Kidney (tissue), 14 donors: ENCODE results near the gene FETUB. TPM values are rescaled to one million over a fixed set of nuclear protein-coding genes. Genes with fewer than 3 reads are reported as not detected.

Source experiments
- DNase-seq, 5 donors: peaks; one replicate each; pipeline ENCODE4 v3.0.0-alpha.2; 2013 to 2020
- FAIRE-seq: peaks from 2 replicates; lab custom pipeline; 2012; peaks lifted over from hg19 to GRCh38; lab: Jason Lieb, UNC
- H3K27ac ChIP-seq, 2 donors: one replicate each; pipeline ENCODE4 v1.7.0; 2013; ENCODE audit warnings: low read depth in 2 of 2, low read length in 2 of 2, inconsistent platforms in 1 of 2
- H3K27me3 ChIP-seq: one replicate; pipeline ENCODE4 v1.7.1; 2013; ENCODE audit warnings: low read length, inconsistent platforms; ENCODE audit not compliant: control insufficient read depth, insufficient read depth
- H3K36me3 ChIP-seq, 3 donors: one replicate each; pipeline versions ENCODE4 v1.7.0 to v1.7.1; 2013; ENCODE audit warnings: low read length in 3 of 3, control low read depth in 1 of 3, inconsistent platforms in 1 of 3; ENCODE audit not compliant: insufficient read depth in 3 of 3, control insufficient read depth in 2 of 3
- H3K4me1 ChIP-seq, 3 donors: one replicate each; pipeline versions ENCODE4 v1.7.0 to v1.7.1; 2013; ENCODE audit warnings: low read length in 3 of 3, inconsistent platforms in 1 of 3, low read depth in 1 of 3; ENCODE audit not compliant: control insufficient read depth in 2 of 3, insufficient read depth in 2 of 3
- H3K4me3 ChIP-seq, 3 donors: one replicate each; pipeline versions ENCODE4 v1.7.0 to v1.8.1; 2013; ENCODE audit warnings: low read length in 3 of 3, control low read depth in 1 of 3, inconsistent platforms in 1 of 3
- H3K9ac ChIP-seq, 3 donors: one replicate each; pipeline versions ENCODE4 v1.7.0 to v1.7.1; 2013; ENCODE audit warnings: low read length in 3 of 3, control low read depth in 1 of 3, inconsistent platforms in 1 of 3
- H3K9me3 ChIP-seq, 3 donors: one replicate each; pipeline versions ENCODE4 v1.7.0 to v1.7.1; 2013; ENCODE audit warnings: low read length in 3 of 3, control low read depth in 1 of 3, inconsistent platforms in 1 of 3; ENCODE audit not compliant: control insufficient read depth in 2 of 3, insufficient read depth in 1 of 3
- CTCF ChIP-seq: IDR thresholded peaks from 3 replicates; pipeline ENCODE4 v1.5.1; 2012; ENCODE audit warnings: mild to moderate bottlenecking, moderate library complexity, borderline replicate concordance; ENCODE audit not compliant: insufficient read depth; ENCODE audit errors: extremely low read depth
- intact Hi-C: fragments of 100-400 bp; cut with DNase I; formaldehyde crosslinking; loops from one replicate; pipeline ENCODE4 v1.11.1; 2022
- polyA plus RNA-seq: library from polyadenylated mRNA; stranded (reverse); fragments of 350-450 nt; fragmentation: Illumina TruSeq; extraction: RNeasy Lipid Tissue Mini Kit (QIAGEN cat#74804); gene quantifications from one replicate; pipeline ENCODE4 v1.2.3, GENCODE V29; 2014; ENCODE audit warnings: low read depth, low replicate concordance; ENCODE audit not compliant: insufficient read depth
- total RNA-seq: library from RNA; stranded (reverse); fragmentation: NEBNext Ultra II Directional; extraction: Animal tissue kit (Norgen Biotek cat#: 25700); gene quantifications from one replicate; pipeline ENCODE4 v1.2.1, GENCODE V29; 2021
- donor health status: control.
- donor health status: control.
- donor health status: control.
- donor health status: control.
- donor health status: control.
- donor health status: DM: yes; HTN: yes; CAD: no.
- donor health status: Normal renal cell carcinoma (clear cell type).

Gene FETUB
- total and polyA plus RNA-seq, 2 donors from 2014 or later: not detected

- Histone ChIP-seq H3K4me3 (no peak overlapping the region), H3K4me1 (peaks cover 0 to 3% (median 0%) of the 10 kb centered on the region in 3 donors), H3K27me3 (no peaks in the 10 kb centered on the region), H3K27ac (no peak overlapping the region), H3K9ac (no peak overlapping the region), H3K9me3 (no peaks in the 10 kb centered on the region), H3K36me3 (no peaks in the 10 kb centered on the region)
- DNase-seq: no peak
- FAIRE-seq: no peak
- intact Hi-C loops: no loop called here
- no peak for TF ChIP-seq CTCF
Observed at GRCh38 chr3:186644683-186645082, 4.5 kb downstream of the FETUB start.

- H3K36me3 ChIP-seq: no peaks in the 10 kb centered on the region
- H3K4me3 ChIP-seq: no peak overlapping the region
- FAIRE-seq (no peak), DNase-seq (no peak)
- no peaks in the 10 kb centered on the region for H3K9me3 ChIP-seq
- H3K4me1 ChIP-seq: peaks cover 0 to 3% (median 0%) of the 10 kb centered on the region in 3 donors
- TF ChIP-seq CTCF: no peak
- no peak overlapping the region for H3K9ac ChIP-seq
- intact Hi-C loops: no loop called here
- no peaks in the 10 kb centered on the region for H3K27me3 ChIP-seq
- no peak overlapping the region for H3K27ac ChIP-seq
Observed at GRCh38 chr3:186646106-186646505, 5.9 kb downstream of the FETUB start.

DNA sequence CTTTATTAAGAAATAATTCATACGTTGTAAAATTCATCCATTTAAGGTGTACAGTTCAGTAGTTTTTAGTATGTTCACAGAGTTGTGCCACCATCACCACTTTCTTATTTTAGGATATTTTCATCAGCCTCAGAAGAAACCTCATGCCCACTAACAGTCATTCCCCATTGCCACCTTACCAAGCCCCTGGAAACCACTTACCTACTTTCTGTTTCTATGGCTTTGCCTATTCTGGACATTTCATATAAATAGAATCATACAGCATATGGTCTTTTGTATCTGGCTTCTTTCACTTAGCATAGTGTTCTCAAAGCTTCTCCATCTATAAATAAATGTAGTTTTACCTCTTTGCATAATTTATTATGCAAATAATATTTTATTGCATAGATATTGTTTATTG, 6.6 kb downstream of the FETUB start:
- H3K27me3 ChIP-seq: no peaks in the 10 kb centered on the region
- FAIRE-seq: no peak
- no peak overlapping the region for H3K27ac ChIP-seq
- H3K9ac ChIP-seq: no peak overlapping the region
- intact Hi-C loops: no loop called here
- no peaks in the 10 kb centered on the region for H3K36me3 ChIP-seq
- no peak for DNase-seq
- H3K4me3 ChIP-seq: no peak overlapping the region
- H3K4me1 ChIP-seq: peaks cover 0 to 2% (median 0%) of the 10 kb centered on the region in 3 donors
- no peaks in the 10 kb centered on the region for H3K9me3 ChIP-seq
- TF ChIP-seq CTCF: no peak

DNA sequence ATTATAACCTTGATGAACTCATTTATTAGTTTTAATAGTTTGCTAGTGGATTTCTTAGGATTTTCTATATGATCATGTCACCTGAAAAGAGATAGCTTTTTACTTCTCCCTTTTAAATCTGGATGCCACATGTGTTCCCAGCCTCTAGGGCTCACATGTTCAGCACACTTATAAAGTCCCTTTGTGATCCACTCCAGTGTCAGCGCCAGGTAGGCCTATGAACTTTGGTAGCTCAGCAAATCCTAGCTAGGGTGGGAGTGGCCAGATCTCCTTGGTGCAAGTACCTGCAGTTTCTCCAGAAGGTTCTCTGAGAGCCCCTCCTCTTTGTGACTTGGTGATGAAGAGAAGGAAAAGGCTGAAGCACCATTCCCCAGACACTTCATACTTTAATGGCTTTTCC, 8.7 kb downstream of the FETUB start:
- no peak for DNase-seq
- Histone ChIP-seq H3K4me3 (no peak overlapping the region), H3K27me3 (no peaks in the 10 kb centered on the region), H3K27ac (no peak overlapping the region), H3K36me3 (no peaks in the 10 kb centered on the region), H3K9me3 (no peaks in the 10 kb centered on the region), H3K4me1 (no peaks in the 10 kb centered on the region), H3K9ac (no peak overlapping the region)
- no peak for FAIRE-seq
- TF ChIP-seq CTCF: no peak
- intact Hi-C loops: no loop called here
